IMR-90 (cell line): ENCODE measurements around the gene C5orf15. TPM values are rescaled to one million over a fixed set of nuclear protein-coding genes. Genes with fewer than 3 reads are reported as not detected.

Experiments used
- ATAC-seq: fragments of 200-7000 bp; cut with Tn5 transposase; 2 replicates; pipeline ENCODE4 v1.9.1; 2020; ENCODE audit warnings: low read depth, mild to moderate bottlenecking, moderate library complexity
- BruUV-seq: library from RNA; stranded (reverse); fragments of 400-500 nt; replicated peaks from 2 replicates; lab custom pipeline; 2021; lab: Mats Ljungman, UMichigan
- CTCF ChIA-PET: fragments of 300-600 bp; formaldehyde crosslinking; extraction: SDS; loops from one replicate; lab custom pipeline; 2021; ENCODE audit warnings: antibody characterized with exemption; lab: Yijun Ruan, JAX
- POLR2A ChIA-PET: fragments of 300-600 bp; sonication (Branson Sonifier 250); formaldehyde crosslinking; loops from one replicate; lab custom pipeline; 2022; ENCODE audit warnings: antibody characterized with exemption; ENCODE audit not compliant: unreplicated experiment; lab: Charles Lee
- DNase-seq: peaks from one replicate; pipeline ENCODE4 v3.0.0; 2013
- H2AFZ ChIP-seq: replicated peaks from 2 replicates; pipeline ENCODE3; 2013; ENCODE audit warnings: low read length, mild to moderate bottlenecking; ENCODE audit not compliant: poor library complexity
- H2AK5ac ChIP-seq: 2 replicates; pipeline ENCODE4 v1.6.1; 2013; ENCODE audit warnings: low read depth, low read length, inconsistent platforms
- H2AK9ac ChIP-seq: replicated peaks from 2 replicates; pipeline ENCODE3; 2013; ENCODE audit warnings: mild to moderate bottlenecking, low read depth, low read length, moderate library complexity; ENCODE audit not compliant: poor library complexity
- H2BK120ac ChIP-seq: 2 replicates; pipeline ENCODE4 v1.6.1; 2013; ENCODE audit warnings: low read depth, low read length, inconsistent platforms
- H2BK15ac ChIP-seq: 3 replicates; pipeline ENCODE4 v1.6.1; 2013; ENCODE audit warnings: low read depth, low read length, inconsistent platforms
- H2BK20ac ChIP-seq: 2 replicates; pipeline ENCODE4 v1.6.1; 2013; ENCODE audit warnings: low read depth, mild to moderate bottlenecking, inconsistent platforms, low read length, moderate library complexity
- H2BK5ac ChIP-seq: 2 replicates; pipeline ENCODE4 v1.6.1; 2013; ENCODE audit warnings: mild to moderate bottlenecking, low read depth, low read length, inconsistent platforms; ENCODE audit not compliant: poor library complexity, severe bottlenecking
- H3K14ac ChIP-seq: replicated peaks from 2 replicates; pipeline ENCODE4 v1.6.1; 2013; ENCODE audit warnings: low read depth, low read length, inconsistent platforms
- H3K18ac ChIP-seq: 2 replicates; pipeline ENCODE4 v1.6.1; 2013; ENCODE audit warnings: low read depth, low read length, control low read depth
- H3K23ac ChIP-seq: 2 replicates; pipeline ENCODE4 v1.6.1; 2013; ENCODE audit warnings: low read depth, low read length, inconsistent platforms
- H3K27ac ChIP-seq: 2 replicates; pipeline ENCODE4 v1.5.1; 2013; ENCODE audit warnings: mild to moderate bottlenecking, control low read depth, low read length; ENCODE audit not compliant: insufficient read depth
- H3K27me3 ChIP-seq: 2 replicates; pipeline ENCODE4 v1.6.1; 2013; ENCODE audit warnings: low read length; ENCODE audit not compliant: control insufficient read depth, insufficient read depth
- H3K36me3 ChIP-seq: 2 replicates; pipeline ENCODE4 v1.6.1; 2013; ENCODE audit warnings: low read length, mixed read lengths; ENCODE audit not compliant: control insufficient read depth, insufficient read depth
- H3K4ac ChIP-seq: 2 replicates; pipeline ENCODE4 v1.6.1; 2013; ENCODE audit warnings: low read depth, low read length, inconsistent platforms
- H3K4me1 ChIP-seq: 2 replicates; pipeline ENCODE4 v1.6.1; 2013; ENCODE audit warnings: low read length, mixed read lengths; ENCODE audit not compliant: control insufficient read depth, insufficient read depth
- H3K4me2 ChIP-seq: 2 replicates; pipeline ENCODE4 v1.6.1; 2013; ENCODE audit warnings: low read depth, mild to moderate bottlenecking, control low read depth, low read length, moderate library complexity
- H3K4me3 ChIP-seq: 2 replicates; pipeline ENCODE4 v1.5.1; 2013; ENCODE audit warnings: low read depth, mild to moderate bottlenecking, control low read depth, low read length, moderate library complexity; ENCODE audit not compliant: insufficient read depth
- H3K56ac ChIP-seq: 2 replicates; pipeline ENCODE4 v1.6.1; 2013; ENCODE audit warnings: low read length, inconsistent platforms; ENCODE audit not compliant: insufficient read depth; ENCODE audit errors: extremely low read depth
- H3K79me1 ChIP-seq, 2 experiments: 2 replicates each; pipeline ENCODE4 v1.6.1; 2013; ENCODE audit warnings: low read length in 2 of 2, inconsistent platforms in 1 of 2, low read depth in 1 of 2
- H3K9ac ChIP-seq: 2 replicates; pipeline ENCODE4 v1.6.1; 2013; ENCODE audit warnings: low read depth, low read length, control low read depth
- H3K9me1 ChIP-seq: 2 replicates; pipeline ENCODE4 v1.6.1; 2013; ENCODE audit warnings: low read length, inconsistent platforms; ENCODE audit not compliant: insufficient read depth
- H3K9me3 ChIP-seq: 2 replicates; pipeline ENCODE4 v1.6.1; 2013; ENCODE audit warnings: low read length; ENCODE audit not compliant: control insufficient read depth, insufficient read depth
- H4K20me1 ChIP-seq: 2 replicates; pipeline ENCODE4 v1.6.1; 2013; ENCODE audit warnings: low read length, inconsistent platforms; ENCODE audit not compliant: insufficient read depth
- H4K5ac ChIP-seq: 2 replicates; pipeline ENCODE4 v1.6.1; 2013; ENCODE audit warnings: mild to moderate bottlenecking, low read depth, low read length, control low read depth
- H4K8ac ChIP-seq, 2 experiments: 2 replicates each; pipeline ENCODE4 v1.6.1; 2013; ENCODE audit warnings: low read depth in 2 of 2, low read length in 2 of 2, control low read depth in 1 of 2, inconsistent platforms in 1 of 2
- H4K91ac ChIP-seq: 2 replicates; pipeline ENCODE4 v1.6.1; 2013; ENCODE audit warnings: low read depth, low read length, inconsistent platforms; ENCODE audit not compliant: insufficient read depth
- FOS ChIP-seq: fragments of 150-350 bp; IDR thresholded peaks from 2 replicates; pipeline ENCODE4 v1.6.1; 2016; ENCODE audit warnings: low read depth, low read length
- MAFK ChIP-seq: IDR thresholded peaks from 2 replicates; pipeline ENCODE4 v1.6.1; 2012; ENCODE audit warnings: low read depth, low read length, improper control_type of control experiment
- WGBS, 2 experiments: methylation state at CpG; one replicate each; pipeline versions ENCODE4 v1.1.5 to v1.1.7; 2013; ENCODE audit warnings: missing lambda C conversion rate in 2 of 2; ENCODE audit not compliant: insufficient read length in 1 of 2; ENCODE audit errors: extremely low coverage in 2 of 2; 5-methylcytosine and 5-hydroxymethylcytosine counted together
- dilution Hi-C: fragments of 300-500 bp; cut with HindIII; formaldehyde crosslinking; loops from one replicate; pipeline ENCODE4 v1.14.3; 2018; ENCODE audit warnings: low sequenced_read_pairs; ENCODE audit not compliant: unreplicated experiment
- in situ Hi-C: fragments of 300-500 bp; cut with MboI; formaldehyde crosslinking; loops from 3 replicates; pipeline ENCODE4 v1.14.3; 2019; ENCODE audit warnings: low sequenced_read_pairs, inconsistent platforms, mixed read lengths
- intact Hi-C: fragments of 100-400 bp; cut with micrococcal nuclease; formaldehyde crosslinking; loops from 2 replicates; pipeline ENCODE4 v1.10.0; 2022
- polyA plus RNA-seq, 3 experiments: library from polyadenylated mRNA; depleted of rRNA; stranded (reverse); fragments of >200 nt; gene quantifications; 2 replicates each; pipeline ENCODE4 v1.2.3, GENCODE V29; 2012; ENCODE audit warnings: low replicate concordance in 1 of 3
- total RNA-seq: library from RNA; depleted of rRNA; stranded (reverse); fragments of >200 nt; gene quantifications from 2 replicates; pipeline ENCODE4 v1.2.3, GENCODE V29; 2012

Gene C5orf15
- total and polyA plus RNA-seq, 2 of the 4 experiments (the other 2 are of a cell fraction): 35.1 to 73.5 TPM

DNA sequence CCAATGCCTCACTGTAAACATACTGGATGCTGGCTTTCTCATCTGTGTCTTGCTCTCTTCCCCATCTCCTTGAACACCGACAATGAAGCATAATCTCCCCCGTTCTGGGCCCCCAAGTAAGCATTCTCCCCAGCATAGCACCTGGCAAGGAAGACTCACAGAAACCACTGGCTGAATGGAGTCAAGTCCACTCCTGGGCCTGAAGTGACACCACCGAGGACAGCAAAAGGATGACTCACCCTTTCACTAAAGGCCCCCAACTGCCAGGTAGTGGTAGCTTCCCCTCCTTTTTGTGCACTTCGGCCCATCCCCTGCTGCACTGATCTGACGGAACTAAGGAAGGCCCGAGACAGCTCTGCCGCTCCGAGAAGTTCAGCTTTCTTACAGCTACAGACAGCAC, 26.9 kb upstream of the C5orf15 start:
- Histone ChIP-seq H3K4me2 (no peak overlapping the region), H3K23ac (peak overlapping the region; percentile 68; the same call in 1 of the 2 replicates), H3K9me1 (peaks cover 56% of the 10 kb centered on the region), H4K91ac (no peak overlapping the region), H3K56ac (no peak overlapping the region), H3K27ac (no peak overlapping the region), H3K4me1 (peaks cover 40% of the 10 kb centered on the region), H3K79me1 (peaks cover 15 to 90% of the 10 kb centered on the region in 2 experiments), H3K18ac (no peak overlapping the region), H2AK5ac (no peak overlapping the region), H2BK5ac (no peak overlapping the region), H2AFZ (no peak overlapping the region), H3K14ac (no peak overlapping the region), H3K4ac (no peak overlapping the region), H3K4me3 (no peak overlapping the region), H3K27me3 (no peaks in the 10 kb centered on the region), H2AK9ac (no peak overlapping the region), H4K20me1 (peaks cover 100% of the 10 kb centered on the region), H4K5ac (no peak overlapping the region), H3K9ac (no peak overlapping the region), H4K8ac (no peak overlapping the region), H2BK20ac (no peak overlapping the region), H3K9me3 (no peaks in the 10 kb centered on the region), H2BK15ac (no peak overlapping the region), H2BK120ac (no peak overlapping the region), H3K36me3 (peaks cover 14% of the 10 kb centered on the region)
- no TSS peak for BruUV-seq
- 66% methylated on average over 2 of the region's 8 CpGs; no CpG with 5 or more reads in 1 of the 2 experiments for WGBS, 2 experiments
- in situ Hi-C loops (no loop called here), dilution Hi-C loops (no loop called here), intact Hi-C loops (no loop called here)
- CTCF ChIA-PET: interaction anchor here (0.6 kb wide), 1 partner anchor 917 kb away, joined by 5 read pairs; no protein-coding TSS in a partner anchor
- TF ChIP-seq MAFK: no peak
- 0 out of 2 replicates have a peak, but pooled peaks have one; percentile 27 for TF ChIP-seq FOS
- POLR2A ChIA-PET: no interaction called here
- DNase-seq (no peak), ATAC-seq (no peak)
